Neural progenitor cell (in vitro differentiated cells): ENCODE data around the gene LIN7C.

Source experiments
- CTCF ChIP-seq: fragments of 200-600 bp; sonication (generic); IDR thresholded peaks from 2 replicates; pipeline ENCODE4 v1.5.1; 2017; ENCODE audit warnings: antibody characterized with exemption, mild to moderate bottlenecking
- EZH2 ChIP-seq: fragments of 200-600 bp; sonication (generic); IDR thresholded peaks from 2 replicates; pipeline ENCODE4 v1.6.1; 2017; ENCODE audit warnings: antibody characterized with exemption, mild to moderate bottlenecking, moderate library complexity

GRCh38 chr11:27504205-27504604 is 2.4 kb downstream of the LIN7C start:
- TF ChIP-seq CTCF (no peak), EZH2 (no peak)
